Heart right ventricle (tissue), 16 donors: Measurements from ENCODE around the gene C6orf47. TPM values are rescaled to one million over a fixed set of nuclear protein-coding genes. Genes with fewer than 3 reads are reported as not detected.

Experiments used
- ATAC-seq, 8 donors: fragments of 200-7000 bp; cut with Tn5 transposase; one replicate each; pipeline ENCODE4 v1.9.1; 2020; ENCODE audit warnings: mild to moderate bottlenecking in 8 of 8, moderate library complexity in 8 of 8, moderate number of reproducible peaks in 1 of 8
- DNase-seq, 2 donors: peaks; one replicate each; pipeline ENCODE4 v3.0.0-alpha.2; 2020
- H3K27ac ChIP-seq, 10 donors: fragments of 200-600 bp; sonication (generic) in 2 of 10; one replicate each; pipeline versions ENCODE4 v1.5.0 to v1.8.0; 2020 to 2022; ENCODE audit warnings: mild to moderate bottlenecking in 3 of 10
- H3K27me3 ChIP-seq, 7 donors: fragments of 200-600 bp; one replicate each; pipeline ENCODE4 v1.8.0; 2021 to 2022; ENCODE audit warnings: mild to moderate bottlenecking in 2 of 7
- H3K36me3 ChIP-seq, 9 donors: fragments of 200-600 bp; sonication (generic) in 1 of 9; one replicate each; pipeline versions ENCODE4 v1.5.0 to v1.8.0; 2020 to 2022; ENCODE audit warnings: mild to moderate bottlenecking in 2 of 9
- H3K4me1 ChIP-seq, 9 donors: fragments of 200-600 bp; sonication (generic) in 1 of 9; one replicate each; pipeline versions ENCODE4 v1.5.0 to v1.8.0; 2020 to 2022; ENCODE audit warnings: mild to moderate bottlenecking in 4 of 9
- H3K4me3 ChIP-seq, 10 donors: fragments of 200-600 bp; sonication (generic) in 2 of 10; one replicate each; pipeline versions ENCODE4 v1.5.0 to v1.8.0; 2020 to 2022; ENCODE audit warnings: mild to moderate bottlenecking in 7 of 10, moderate library complexity in 2 of 10
- H3K9me3 ChIP-seq, 11 donors: fragments of 200-600 bp in 10 of 11; sonication (generic) in 2 of 11; one replicate each; pipeline versions ENCODE4 v1.5.0 to v1.8.0; 2013 to 2022; ENCODE audit warnings: mild to moderate bottlenecking in 2 of 11, control low read depth in 1 of 11, moderate library complexity in 1 of 11
- CTCF ChIP-seq, 9 donors: fragments of 200-600 bp; sonication (generic) in 2 of 9; IDR thresholded peaks; one replicate each; pipeline versions ENCODE4 v1.5.0 to v1.8.0; 2021 to 2022; ENCODE audit warnings: antibody characterized with exemption in 9 of 9, mild to moderate bottlenecking in 5 of 9, moderate library complexity in 1 of 9
- WGBS, 2 donors: extraction: QIAGEN DNeasy Blood & Tissue Kit; methylation state at CpG; one replicate each; pipeline ENCODE4 v1.1.7; 2013; ENCODE audit warnings: inconsistent platforms in 1 of 2; 5-methylcytosine and 5-hydroxymethylcytosine counted together
- intact Hi-C, 10 donors: fragments of 100-400 bp; cut with DNase I; formaldehyde crosslinking; loops; one replicate each; pipeline versions ENCODE4 v1.11.1 to v1.14.2; 2022
- polyA plus RNA-seq, 2 donors: library from polyadenylated mRNA; stranded (reverse); fragments of 200-250 nt; gene quantifications; one replicate each; pipeline ENCODE4 v1.2.3, GENCODE V29; 2013
- total RNA-seq, 10 donors: library from RNA; stranded (reverse); fragmentation: NEBNext Ultra II Directional in 3 of 10; extraction: Animal tissue kit (Norgen Biotek cat#: 25700) in 3 of 10; gene quantifications; one replicate each; pipeline versions ENCODE4 v1.2.1 to v1.2.4, GENCODE V29; 2021 to 2023
- donor health status: Arrhythmogenic right ventricular cardiomyopathy.
- donor health status: ischemic (EF 13 %, LVEDD 7.1; RV severe dilation, severe dysfunction).
- donor health status: healthy with polysubstance abuse.
- donor health status: DM: no; HTN: yes; CAD: no.
- donor health status: DM: no; HTN: no; CAD: no.
- donor health status: ischemic (EF 25% LVEDD 6.9; RV normal size, moderate dysfunction).
- donor health status: ischemic (EF 25% LVEDD 5.7; RV mildly dilated, moderate dysfunction).
- donor health status: healthy.
- donor health status: DM: yes; HTN: yes; CAD: no.
- donor health status: Ischemic cardiomyopathy.
- donor health status: ischemic (EF 35%, LVEDD 5.7; RV mildly dilated, moderate dysfunction).
- donor health status: nonischemic (EF 11% LVEDD 7.7; RV severe dilation, severe dysfunction).
- donor health status: DM: yes; HTN: yes; CAD: no.
- donor health status: PGD.
- donor health status: ischemic (EF 29% LVEDD 5.4; RV normal size, mild dysfunction).
- donor health status: nonischemic (EF 23%, LVEDD 6.1; RV moderate dilation, normal function).

The C6orf47 gene
- total and polyA plus RNA-seq, 12 donors = 15.9 to 23.3 (median 18.1) TPM

GRCh38 chr6:31658983-31659648 lies 1.5 kb downstream of the C6orf47 start:
- TF ChIP-seq CTCF (IDR thresholded peaks at IDR 0.05) = no peak
- intact Hi-C loops = no loop called here
- Histone ChIP-seq H3K4me1 (peaks cover 25 to 73% (median 56%) of the 10 kb centered on the region in 9 donors), H3K27me3 (no peaks in the 10 kb centered on the region), H3K27ac (peak overlapping the region in 8 of 10 donors; percentile 88 to 98 (median 94)), H3K9me3 (no peaks in the 10 kb centered on the region), H3K4me3 (peak overlapping the region; percentile 69 to 94 (median 87)), H3K36me3 (peaks cover 0 to 62% (median 4%) of the 10 kb centered on the region in 9 donors)
- no peak for DNase-seq
- WGBS, 2 donors = 84 to 87% methylated on average over 13 of the region's 13 CpGs
- ATAC-seq = no peak

GRCh38 chr6:31658158-31658688 lies 2.4 kb downstream of the C6orf47 start:
- ATAC-seq (no peak), DNase-seq (no peak)
- TF ChIP-seq CTCF (IDR thresholded peaks at IDR 0.05) = no peak
- peak overlapping the region in 1 of 10 donors; percentile 87 for H3K4me3 ChIP-seq
- no peaks in the 10 kb centered on the region for H3K27me3 ChIP-seq
- H3K4me1 ChIP-seq = peaks cover 16 to 73% (median 53%) of the 10 kb centered on the region in 9 donors
- H3K9me3 ChIP-seq = no peaks in the 10 kb centered on the region
- H3K36me3 ChIP-seq = peaks cover 0 to 55% (median 0%) of the 10 kb centered on the region in 9 donors
- peak overlapping the region in 2 of 10 donors; percentile 94 to 98 for H3K27ac ChIP-seq
- 71 to 78% methylated on average over 4 of the region's 4 CpGs for WGBS, 2 donors
- intact Hi-C loops = no loop called here

- H3K4me1 ChIP-seq = peaks cover 16 to 70% (median 49%) of the 10 kb centered on the region in 9 donors
- ATAC-seq (no peak), DNase-seq (no peak)
- TF ChIP-seq CTCF (IDR thresholded peaks at IDR 0.05) = no peak
- no peaks in the 10 kb centered on the region for H3K9me3 ChIP-seq
- intact Hi-C loops = no loop called here
- no peaks in the 10 kb centered on the region for H3K27me3 ChIP-seq
- H3K27ac ChIP-seq = peak overlapping the region in 1 of 10 donors; percentile 98
- whole genome bisulfite sequencing, 2 donors = 74 to 75% methylated on average over 6 of the region's 6 CpGs
- peaks cover 0 to 49% (median 0%) of the 10 kb centered on the region in 9 donors for H3K36me3 ChIP-seq
- H3K4me3 ChIP-seq = no peak overlapping the region
These were observed 3.0 kb downstream of the C6orf47 start for GRCh38 chr6:31657406-31658157.

GRCh38 chr6:31655349-31656237 lies 5.0 kb downstream of the C6orf47 start, which contains the start of gene APOM:
APOM (plus strand) TSS chr6:31655894; CDS start chr6:31655967, 73 bp downstream.
- peaks cover 0 to 47% (median 0%) of the 10 kb centered on the region in 9 donors for H3K36me3 ChIP-seq
- DNase-seq (no peak), ATAC-seq (no peak)
- no peaks in the 10 kb centered on the region for H3K27me3 ChIP-seq
- H3K4me1 ChIP-seq = peaks cover 12 to 63% (median 49%) of the 10 kb centered on the region in 9 donors
- TF ChIP-seq CTCF (IDR thresholded peaks at IDR 0.05) = no peak
- no peak within 1 kb of the TSS for H3K27ac ChIP-seq
- intact Hi-C loops = no loop called here
- H3K4me3 ChIP-seq = no peak within 1 kb of the TSS
- 84 to 86% methylated on average over 8 of the region's 8 CpGs for WGBS, 2 donors
- no peaks in the 10 kb centered on the region for H3K9me3 ChIP-seq
